GM23248 (cell line): ENCODE measurements around the gene ENTPD7.

Experiments used
- EZH2 ChIP-seq: fragments of 200-600 bp; sonication (generic); IDR thresholded peaks from 2 replicates; pipeline ENCODE4 v1.6.1; 2018; ENCODE audit warnings: antibody characterized with exemption, mild to moderate bottlenecking; ENCODE audit not compliant: insufficient read depth, poor library complexity, severe bottlenecking
- EZH2phosphoT487 ChIP-seq: fragments of 200-600 bp; sonication (generic); IDR thresholded peaks from 2 replicates; pipeline ENCODE4 v1.6.1; 2018; ENCODE audit warnings: antibody characterized with exemption, moderate library complexity, mild to moderate bottlenecking, low read depth; ENCODE audit not compliant: insufficient read depth

DNA sequence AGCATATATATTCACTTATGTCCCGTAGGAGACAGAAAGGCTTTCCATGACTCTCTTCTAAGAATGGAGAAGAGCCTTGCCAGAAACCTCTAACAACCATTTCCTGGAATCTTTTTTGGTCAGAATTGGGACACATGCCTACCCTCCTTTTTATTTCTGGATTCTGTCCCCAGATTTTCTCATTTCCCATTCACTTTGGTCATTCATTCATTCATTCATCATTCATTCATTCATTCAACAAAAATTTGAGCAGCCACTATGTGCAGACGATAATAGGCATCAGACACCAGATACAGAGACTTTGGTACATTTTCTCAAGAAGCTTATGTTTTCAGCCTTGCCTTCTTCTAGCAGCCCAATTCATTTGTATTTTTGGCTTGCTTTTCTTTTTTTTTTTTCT is 6.0 kb downstream of the ENTPD7 start:
- TF ChIP-seq EZH2 (no peak), EZH2phosphoT487 (no peak)
